Activated T-helper 17 cell treated with anti-CD3 and anti-CD28 coated beads, Interleukin-2, amount 50 U/mL, for 72 hours (primary cell): ENCODE results near the gene CLMN. TPM values are rescaled to one million over a fixed set of nuclear protein-coding genes. Genes with fewer than 3 reads are reported as not detected.

Experiments
- ATAC-seq: fragments of 150-1000 bp; cut with Tn5 transposase; replicated peaks from 2 replicates; pipeline ENCODE4 v1.10.0; 2021; ENCODE audit warnings: mild to moderate bottlenecking, moderate library complexity
- H3K27ac Mint-ChIP-seq: one replicate; pipeline ENCODE4 v1.8.0; 2022; ENCODE audit warnings: mixed read lengths
- H3K27me3 Mint-ChIP-seq: one replicate; pipeline ENCODE4 v1.8.0; 2022; ENCODE audit warnings: mixed read lengths
- H3K36me3 Mint-ChIP-seq: one replicate; pipeline ENCODE4 v1.8.0; 2022; ENCODE audit warnings: low read depth, mild to moderate bottlenecking, mixed read lengths
- H3K4me1 Mint-ChIP-seq: one replicate; pipeline ENCODE4 v1.8.0; 2022; ENCODE audit warnings: mixed read lengths
- H3K4me3 Mint-ChIP-seq: one replicate; pipeline ENCODE4 v1.8.0; 2022; ENCODE audit warnings: mild to moderate bottlenecking, mixed read lengths
- H3K9me3 Mint-ChIP-seq: one replicate; pipeline ENCODE4 v1.8.0; 2022; ENCODE audit warnings: mixed read lengths
- total RNA-seq, 2 donors: library from RNA; stranded (reverse); gene quantifications; one replicate each; pipeline ENCODE4 v1.2.3, GENCODE V29; 2022

CLMN gene
- total RNA-seq, 2 donors from 2014 or later, result 0.95 to 5.3 TPM

DNA sequence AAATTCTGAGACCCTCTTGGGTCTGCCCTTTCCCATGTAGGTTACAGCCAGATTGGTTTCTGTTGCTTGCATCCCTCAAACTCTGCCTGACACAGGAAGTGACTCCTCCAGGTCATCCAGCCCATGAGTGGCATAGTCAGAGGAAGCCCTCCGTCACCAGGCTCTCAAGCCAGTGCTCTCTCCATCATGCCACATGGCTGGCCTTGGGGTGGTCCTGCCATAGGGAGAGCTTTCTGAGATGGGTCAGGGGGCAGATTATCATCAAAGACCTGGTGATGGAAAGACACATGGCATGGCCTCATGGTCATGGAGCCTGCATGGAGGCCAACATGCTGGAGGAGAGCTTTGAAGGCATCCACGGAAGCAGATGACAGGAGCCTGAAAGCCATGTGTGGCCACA is 15.4 kb upstream of the CLMN start:
- Mint-ChIP-seq H3K4me1 (no peaks in the 10 kb centered on the region), H3K27ac (no peak overlapping the region), H3K27me3 (peaks cover 16% of the 10 kb centered on the region), H3K36me3 (no peaks in the 10 kb centered on the region), H3K4me3 (no peak overlapping the region), H3K9me3 (no peaks in the 10 kb centered on the region)
- no peak for ATAC-seq

DNA sequence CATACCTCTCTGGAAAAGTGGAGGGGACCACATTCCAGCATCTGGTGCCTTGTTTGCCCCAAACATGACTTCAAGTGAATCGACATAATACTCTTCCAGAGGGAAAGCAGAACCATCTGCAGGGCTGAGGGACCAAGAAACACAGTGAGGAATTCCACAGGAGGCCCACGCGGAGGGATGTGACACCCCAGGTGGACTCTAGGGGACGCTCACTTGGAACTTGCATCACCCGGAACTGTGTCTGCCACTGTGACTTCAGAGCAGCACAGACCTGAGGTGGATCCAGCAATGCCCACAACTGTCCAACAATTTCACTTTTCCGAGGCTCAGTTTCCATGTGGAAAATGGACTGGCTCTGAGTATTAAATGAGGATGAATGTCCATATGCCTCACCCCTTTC is 14.3 kb upstream of the CLMN start:
- H3K27ac Mint-ChIP-seq, result no peak overlapping the region

DNA sequence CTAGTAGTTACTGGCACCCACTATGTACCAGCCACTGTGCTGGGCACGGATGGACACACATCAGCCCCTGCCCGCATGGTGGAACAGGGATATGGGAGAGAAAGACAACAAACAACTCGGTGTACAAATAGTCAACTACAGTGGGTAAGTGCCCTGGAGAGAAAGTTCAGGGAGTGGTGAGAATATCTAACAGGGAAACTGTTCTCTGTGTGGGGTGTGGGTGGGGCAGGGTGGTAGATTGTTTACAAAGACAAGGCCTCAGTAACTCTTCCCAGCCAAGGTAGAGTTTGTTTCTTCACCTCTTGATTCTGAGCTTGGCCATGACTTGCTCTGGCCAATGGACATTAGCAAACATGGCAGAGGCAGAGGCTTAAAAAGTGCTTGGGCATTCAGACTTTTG is 12.9 kb upstream of the CLMN start:
- Mint-ChIP-seq H3K36me3 (no peaks in the 10 kb centered on the region), H3K27me3 (peaks cover 15% of the 10 kb centered on the region), H3K9me3 (no peaks in the 10 kb centered on the region), H3K27ac (no peak overlapping the region), H3K4me3 (no peak overlapping the region), H3K4me1 (no peaks in the 10 kb centered on the region)
- no peak for ATAC-seq

More for the DNA sequence above, 14.3 kb upstream of the CLMN start:
- no peaks in the 10 kb centered on the region for H3K4me1 Mint-ChIP-seq
- no peak overlapping the region for H3K4me3 Mint-ChIP-seq
- no peaks in the 10 kb centered on the region for H3K36me3 Mint-ChIP-seq
- H3K9me3 Mint-ChIP-seq, result no peaks in the 10 kb centered on the region
- peaks cover 16% of the 10 kb centered on the region for H3K27me3 Mint-ChIP-seq
- ATAC-seq, result no peak

DNA sequence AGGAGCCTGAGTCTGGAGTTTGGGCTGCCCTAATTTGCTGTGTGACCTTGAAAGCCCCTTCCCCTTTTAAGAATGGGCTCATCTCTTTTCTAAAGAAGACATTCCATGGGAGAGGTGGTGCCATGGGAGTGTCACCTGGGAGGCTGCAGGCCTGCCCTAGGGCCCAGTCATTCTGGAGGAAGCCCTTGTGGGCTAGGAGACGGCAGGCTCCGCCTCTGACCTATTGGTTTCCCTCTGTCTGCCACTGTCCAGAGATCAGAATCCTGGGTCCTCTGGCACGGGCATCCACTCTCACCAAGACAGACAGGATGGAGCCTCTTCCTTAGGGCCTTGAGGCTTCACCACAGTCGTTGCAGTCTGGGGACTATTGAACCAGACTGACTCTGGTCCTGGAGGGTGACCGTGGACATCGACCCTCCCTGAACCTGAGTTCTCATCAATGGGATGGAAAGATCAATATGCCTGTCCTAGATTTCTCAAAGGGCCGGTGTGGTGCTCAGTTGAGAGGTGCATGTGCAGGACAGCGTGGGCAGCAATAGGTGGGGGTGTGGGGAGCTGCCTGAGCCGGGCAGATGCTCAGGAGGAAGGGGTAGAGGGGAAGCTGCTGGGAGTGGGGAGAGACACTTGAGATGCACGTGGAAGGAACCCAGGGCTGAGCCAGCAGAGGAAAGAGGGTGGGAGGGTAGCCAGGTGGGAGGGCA is 12.2 kb upstream of the CLMN start:
- H3K27me3 Mint-ChIP-seq, result peaks cover 11% of the 10 kb centered on the region
- H3K36me3 Mint-ChIP-seq, result no peaks in the 10 kb centered on the region
- no peak overlapping the region for H3K4me3 Mint-ChIP-seq
- no peak for ATAC-seq
- H3K27ac Mint-ChIP-seq, result no peak overlapping the region
- no peaks in the 10 kb centered on the region for H3K9me3 Mint-ChIP-seq
- no peaks in the 10 kb centered on the region for H3K4me1 Mint-ChIP-seq

DNA sequence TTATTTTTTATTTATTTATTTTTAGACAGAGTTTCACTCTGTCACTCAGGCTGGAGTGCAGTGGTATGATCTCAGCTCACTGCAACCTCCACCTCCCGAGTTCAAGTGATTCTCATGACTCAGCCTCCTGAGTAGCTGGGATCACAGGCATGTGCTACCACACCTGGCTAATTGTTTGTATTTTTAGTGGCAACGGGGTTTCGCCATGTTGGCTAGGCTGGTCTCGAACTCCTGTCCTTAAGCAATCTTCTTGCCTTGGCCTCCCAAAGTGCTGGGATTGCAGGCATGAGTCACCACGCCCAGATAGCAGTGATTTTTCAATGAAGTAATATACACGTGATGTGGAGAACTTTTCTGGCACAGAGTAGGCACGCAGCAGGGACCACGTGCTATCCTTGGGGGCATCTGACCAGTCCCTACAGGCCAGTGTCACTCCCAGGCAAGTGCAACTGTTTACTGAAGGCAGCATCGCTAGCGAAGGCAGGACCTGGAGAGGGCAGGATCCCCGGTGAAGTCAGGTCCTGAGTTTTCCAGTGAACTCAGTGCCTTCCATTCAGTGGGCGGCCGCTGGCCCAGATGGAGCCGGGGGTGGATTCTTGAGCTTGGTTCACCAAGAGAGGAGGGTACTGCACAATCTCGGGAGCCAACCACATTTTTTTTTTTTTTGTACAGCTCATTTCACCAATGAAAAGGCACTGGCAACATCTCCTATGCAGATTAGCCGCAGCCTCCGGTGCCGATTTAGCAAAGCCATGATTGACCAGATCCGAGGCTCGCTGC is 11.1 kb upstream of the CLMN start:
- Mint-ChIP-seq H3K36me3 (no peaks in the 10 kb centered on the region), H3K9me3 (no peaks in the 10 kb centered on the region), H3K4me3 (no peak overlapping the region), H3K27ac (no peak overlapping the region), H3K27me3 (peaks cover 5% of the 10 kb centered on the region), H3K4me1 (no peaks in the 10 kb centered on the region)
- ATAC-seq, result no peak

DNA sequence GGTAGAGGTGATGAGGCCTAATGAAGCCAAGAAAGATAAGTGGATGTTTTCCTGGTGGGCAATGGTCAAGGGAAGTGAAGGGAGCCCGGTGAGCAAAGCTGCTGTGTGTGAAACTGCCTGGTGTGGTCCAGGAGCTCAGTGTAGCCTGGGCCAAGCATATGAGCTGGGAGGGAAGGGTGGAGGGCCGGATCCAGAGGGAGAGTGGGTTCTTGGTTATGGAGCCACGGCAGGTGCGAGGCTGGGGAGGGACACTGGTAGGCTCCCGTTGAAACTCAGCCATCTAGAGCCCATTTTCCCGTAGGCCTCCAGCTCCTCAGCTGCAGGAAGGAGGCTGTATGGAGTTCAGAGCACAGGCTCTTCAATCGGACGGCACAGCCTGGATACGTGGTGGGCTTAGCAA is 10.2 kb upstream of the CLMN start:
- no peak for ATAC-seq
- Mint-ChIP-seq H3K27ac (no peak overlapping the region), H3K27me3 (peaks cover 5% of the 10 kb centered on the region)

DNA sequence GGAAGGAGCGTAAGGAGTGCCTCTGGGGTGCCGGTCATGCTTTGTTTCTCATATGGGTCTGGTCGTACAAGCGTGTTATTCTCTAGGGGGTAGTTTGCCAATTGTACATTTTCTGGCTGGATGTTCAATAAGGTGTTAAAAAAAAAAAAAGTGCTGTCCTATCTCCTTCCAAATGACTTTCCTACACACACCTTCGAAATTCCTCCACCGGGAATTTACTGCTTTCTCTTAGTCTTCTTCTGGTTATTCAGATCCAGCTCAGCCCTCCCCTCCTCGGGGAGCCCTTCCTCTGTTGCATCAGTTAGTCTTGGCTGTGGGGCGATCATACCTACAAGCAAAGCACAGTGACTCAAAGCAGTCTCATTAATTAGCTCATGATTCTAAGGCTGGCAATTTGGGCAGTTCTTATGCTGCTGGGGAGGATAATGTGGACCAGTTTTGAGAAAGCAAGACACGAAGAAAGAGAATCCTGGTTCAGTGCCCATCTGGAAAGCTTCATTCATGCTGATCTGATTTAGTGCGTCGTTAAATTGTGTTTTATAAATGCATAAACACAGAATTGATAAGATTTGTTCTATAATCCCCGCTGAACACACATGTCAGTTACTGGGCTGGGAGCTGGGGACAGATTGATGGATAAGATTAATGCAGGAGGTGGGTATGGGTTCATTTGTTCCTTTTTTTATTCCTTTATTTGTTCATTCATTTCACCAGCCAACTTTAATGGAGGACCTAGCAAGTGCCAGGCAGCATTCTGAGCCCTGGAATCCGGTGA is 9.2 kb upstream of the CLMN start:
- no peak overlapping the region for H3K27ac Mint-ChIP-seq
- ATAC-seq, result no peak

More for the DNA sequence above, 10.2 kb upstream of the CLMN start:
- Mint-ChIP-seq H3K4me1 (no peaks in the 10 kb centered on the region), H3K36me3 (no peaks in the 10 kb centered on the region), H3K4me3 (no peak overlapping the region), H3K9me3 (no peaks in the 10 kb centered on the region)

DNA sequence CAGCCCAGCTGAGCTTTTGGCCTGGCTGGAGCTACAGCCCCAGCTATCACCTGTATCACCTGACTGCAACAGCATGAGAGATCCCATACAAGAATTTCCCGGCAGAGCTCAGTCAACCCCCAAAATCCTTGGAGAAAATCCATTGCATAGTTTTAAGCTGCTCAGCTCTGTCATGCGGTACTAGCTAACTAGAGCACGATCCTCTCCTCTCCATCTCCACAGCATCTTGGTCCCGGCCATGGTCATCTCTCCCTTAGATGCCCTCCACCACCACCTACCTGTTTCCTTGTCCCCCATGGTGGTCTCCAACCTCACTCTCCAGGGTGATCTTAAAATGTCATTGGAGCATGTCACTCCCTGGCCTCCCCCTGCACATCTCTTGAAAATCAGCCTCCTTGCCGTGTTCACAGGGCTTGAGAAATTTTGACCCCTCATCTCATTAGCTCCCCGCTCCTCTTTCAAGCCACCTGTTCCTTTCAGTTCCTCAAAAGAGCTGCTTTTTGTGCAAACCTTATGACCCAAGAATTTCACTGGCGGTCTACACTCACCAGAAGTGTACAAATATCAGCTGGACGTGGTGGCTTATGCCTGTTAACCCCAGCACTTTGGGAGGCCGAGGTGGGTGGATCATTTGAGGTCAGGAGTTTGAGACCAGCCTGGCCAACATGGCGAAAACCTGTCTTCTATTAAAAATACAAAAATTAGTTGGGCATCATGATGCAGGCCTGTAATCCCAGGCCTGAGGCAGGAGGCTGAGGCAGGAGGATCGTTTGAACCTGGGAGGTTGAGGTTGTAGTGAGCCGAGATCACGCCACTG is 8.1 kb upstream of the CLMN start:
- H3K4me3 Mint-ChIP-seq, result no peak overlapping the region
- no peaks in the 10 kb centered on the region for H3K36me3 Mint-ChIP-seq
- peaks cover 14% of the 10 kb centered on the region for H3K27me3 Mint-ChIP-seq
- no peak for ATAC-seq
- no peaks in the 10 kb centered on the region for H3K4me1 Mint-ChIP-seq
- H3K9me3 Mint-ChIP-seq, result no peaks in the 10 kb centered on the region
- H3K27ac Mint-ChIP-seq, result no peak overlapping the region

More for the DNA sequence above, 9.2 kb upstream of the CLMN start:
- Mint-ChIP-seq H3K27me3 (peaks cover 5% of the 10 kb centered on the region), H3K36me3 (no peaks in the 10 kb centered on the region), H3K9me3 (no peaks in the 10 kb centered on the region), H3K4me1 (no peaks in the 10 kb centered on the region), H3K4me3 (no peak overlapping the region)

DNA sequence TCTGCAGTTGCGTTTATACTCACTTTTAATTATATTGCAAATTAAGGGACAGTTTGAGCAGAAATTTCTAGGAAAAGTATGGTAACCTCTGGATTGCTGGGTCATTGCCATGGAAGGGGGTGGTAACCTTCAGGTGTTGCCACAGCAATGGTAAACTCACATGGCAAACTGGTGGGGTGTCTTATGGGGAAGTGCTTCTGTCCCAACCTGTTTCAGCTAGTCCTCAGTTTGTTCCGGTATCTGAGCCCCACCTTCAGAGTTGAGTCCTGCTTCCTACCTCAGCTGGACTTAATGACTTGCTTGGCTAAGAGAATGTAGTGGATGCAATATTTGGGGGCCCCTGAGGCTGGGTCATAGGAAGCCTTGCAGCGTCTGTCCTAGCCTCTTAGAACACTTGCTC is 7.3 kb upstream of the CLMN start:
- H3K4me3 Mint-ChIP-seq, result no peak overlapping the region
- H3K9me3 Mint-ChIP-seq, result no peaks in the 10 kb centered on the region
- H3K4me1 Mint-ChIP-seq, result no peaks in the 10 kb centered on the region
- no peaks in the 10 kb centered on the region for H3K36me3 Mint-ChIP-seq
- ATAC-seq, result no peak
- peaks cover 18% of the 10 kb centered on the region for H3K27me3 Mint-ChIP-seq
- H3K27ac Mint-ChIP-seq, result no peak overlapping the region

DNA sequence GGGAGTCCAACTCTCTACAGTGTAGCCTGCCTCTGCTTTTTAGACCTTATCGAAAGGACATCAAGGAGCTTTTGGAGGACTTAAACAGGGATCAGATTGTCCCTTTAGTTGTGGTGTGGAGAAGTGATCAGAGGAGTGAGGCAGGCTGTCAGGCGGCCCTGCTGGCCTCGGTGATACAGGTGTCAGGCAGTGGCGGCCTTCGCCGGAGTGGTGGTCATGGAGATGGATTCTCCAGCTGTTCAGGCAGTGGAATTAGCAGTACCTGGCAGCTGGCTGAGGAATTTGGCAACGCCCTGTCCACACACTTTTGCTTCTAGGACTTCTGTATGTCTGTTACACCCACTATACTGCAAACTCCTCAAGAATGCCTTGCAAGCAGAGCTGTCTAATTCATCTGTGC is 4.2 kb upstream of the CLMN start:
- Mint-ChIP-seq H3K4me1 (no peaks in the 10 kb centered on the region), H3K9me3 (no peaks in the 10 kb centered on the region), H3K4me3 (no peak overlapping the region), H3K27me3 (peaks cover 17% of the 10 kb centered on the region), H3K27ac (no peak overlapping the region), H3K36me3 (no peaks in the 10 kb centered on the region)
- no peak for ATAC-seq

DNA sequence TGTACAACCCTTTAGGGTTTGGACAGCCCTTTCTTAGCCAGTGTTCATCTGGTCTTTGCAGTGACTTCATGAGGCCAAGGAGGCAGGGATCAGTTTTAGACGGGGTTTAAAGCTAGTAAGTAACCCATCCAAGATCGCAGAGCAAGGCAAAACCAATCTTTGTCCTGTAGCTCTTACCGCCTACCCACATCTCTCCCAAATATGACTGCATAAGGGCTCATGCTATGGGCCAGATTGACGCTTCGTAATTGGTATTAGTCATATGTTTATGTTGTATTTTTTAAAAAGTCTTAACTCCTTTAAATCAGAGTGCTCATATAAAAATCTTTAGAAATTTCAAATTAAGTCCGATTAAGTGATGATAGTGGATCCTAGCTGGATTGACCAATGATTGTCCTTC is 3.7 kb upstream of the CLMN start:
- no peak for ATAC-seq
- H3K4me1 Mint-ChIP-seq, result no peaks in the 10 kb centered on the region
- H3K9me3 Mint-ChIP-seq, result no peaks in the 10 kb centered on the region
- H3K4me3 Mint-ChIP-seq, result no peak overlapping the region
- peaks cover 15% of the 10 kb centered on the region for H3K27me3 Mint-ChIP-seq
- H3K36me3 Mint-ChIP-seq, result no peaks in the 10 kb centered on the region
- no peak overlapping the region for H3K27ac Mint-ChIP-seq

DNA sequence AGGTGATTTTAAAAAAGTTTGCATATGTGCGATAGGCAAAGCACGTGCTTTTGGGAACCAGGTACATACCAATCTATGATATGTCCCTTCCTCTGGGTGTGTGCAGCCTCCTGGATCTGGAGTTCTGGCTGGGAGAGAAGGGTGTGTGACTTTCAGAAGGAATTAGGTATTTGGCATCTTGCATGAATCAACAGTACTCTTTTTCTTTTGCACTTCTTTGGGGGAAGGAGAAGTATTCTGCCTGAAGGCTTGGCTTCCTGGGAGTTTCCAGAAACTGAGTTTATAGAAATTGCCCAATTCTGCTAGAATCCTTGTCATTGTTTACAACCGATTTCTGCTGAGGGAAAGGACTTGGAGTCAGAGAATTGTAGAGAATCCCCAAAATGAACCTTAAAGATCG is 2.9 kb upstream of the CLMN start:
- Mint-ChIP-seq H3K27ac (no peak overlapping the region), H3K4me3 (no peak overlapping the region), H3K9me3 (no peaks in the 10 kb centered on the region), H3K27me3 (peaks cover 21% of the 10 kb centered on the region), H3K4me1 (no peaks in the 10 kb centered on the region), H3K36me3 (no peaks in the 10 kb centered on the region)
- no peak for ATAC-seq

DNA sequence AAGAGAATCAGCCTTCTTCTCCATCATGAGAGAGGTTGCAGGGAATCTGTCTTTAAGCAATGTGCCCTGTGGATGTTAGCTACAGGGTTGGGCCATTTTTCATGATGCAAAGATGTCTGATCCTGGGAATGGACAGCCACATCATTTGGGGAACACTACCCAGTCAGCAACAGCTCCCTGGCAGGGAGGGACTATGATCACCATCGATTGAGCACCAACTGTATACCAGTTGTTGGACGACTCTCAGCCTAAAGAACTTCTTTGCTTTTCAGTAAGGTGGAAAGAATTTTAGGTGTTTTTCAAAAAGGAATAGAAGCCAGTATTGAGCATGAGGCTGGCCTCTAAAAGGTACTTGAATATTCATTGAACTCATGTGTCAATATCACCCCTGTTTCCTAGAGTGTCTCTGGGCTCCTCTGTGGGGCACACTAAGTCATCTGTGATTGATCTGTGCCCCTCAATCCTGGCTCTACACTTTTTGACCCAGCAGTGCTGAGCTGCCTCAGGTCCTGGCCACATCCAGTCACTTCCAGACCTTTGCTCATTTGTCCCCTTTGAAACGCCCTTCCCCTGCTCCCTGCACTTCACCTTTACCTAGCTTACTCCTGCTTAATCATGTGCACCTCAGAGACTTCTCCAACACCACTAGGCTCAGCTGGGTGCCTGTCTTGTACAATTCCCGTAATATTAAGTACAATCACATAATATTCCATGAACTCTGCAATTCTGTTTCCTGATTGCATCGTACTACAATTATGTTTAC is 2.2 kb upstream of the CLMN start:
- no peak for ATAC-seq
- H3K4me1 Mint-ChIP-seq, result no peaks in the 10 kb centered on the region
- peaks cover 26% of the 10 kb centered on the region for H3K27me3 Mint-ChIP-seq
- H3K36me3 Mint-ChIP-seq, result no peaks in the 10 kb centered on the region
- no peaks in the 10 kb centered on the region for H3K9me3 Mint-ChIP-seq
- H3K27ac Mint-ChIP-seq, result no peak overlapping the region
- H3K4me3 Mint-ChIP-seq, result no peak overlapping the region
